Measurements from ENCODE around the gene ESYT3. TPM values are rescaled to one million over a fixed set of nuclear protein-coding genes. Genes with fewer than 3 reads are reported as not detected.
A peak's percentile ranks its signal among the peaks of the same experiment; 100 is the strongest.

Gene ESYT3
- total RNA-seq, 1 experiment from 2014 or later = 6.3 TPM

- Histone ChIP-seq H3K27me3 (ENCODE audit: insufficient read depth, low read length) (no peaks in the 10 kb centered on the region), H3K14ac (ENCODE audit: insufficient read depth, low read length) (peak overlapping the region; percentile 17; the same call in 1 of the 2 replicates), H3K27ac (ENCODE audit: insufficient read length, low read depth, low read length) (no peak overlapping the region), H4K91ac (ENCODE audit: insufficient read length, low read depth, low read length) (peak overlapping the region; percentile 27), H3K23ac (ENCODE audit: insufficient read length, low read depth, low read length) (no peak overlapping the region), H4K5ac (ENCODE audit: insufficient read length, low read depth, low read length) (no peak overlapping the region), H3K9me3 (ENCODE audit: control insufficient read depth, low read depth, low read length) (no peaks in the 10 kb centered on the region), H2BK120ac (ENCODE audit: low read depth, low read length, poor library complexity, severe bottlenecking) (no peak overlapping the region), H2AK5ac (ENCODE audit: insufficient read length, low read length) (no peak overlapping the region), H3K18ac (ENCODE audit: insufficient read length, low read depth, low read length) (no peak overlapping the region), H3K79me2 (ENCODE audit: insufficient read depth, low read length) (no peaks in the 10 kb centered on the region), H4K8ac (replicated peaks; ENCODE audit: insufficient read length, low read depth, low read length) (no peak overlapping the region), H4K20me1 (ENCODE audit: control insufficient read depth, insufficient read depth, insufficient read length) (no peaks in the 10 kb centered on the region), H3K79me1 (ENCODE audit: insufficient read depth, low read depth, low read length, poor library complexity, severe bottlenecking) (no peaks in the 10 kb centered on the region), H3K9ac (ENCODE audit: extremely low read depth, insufficient read length, low read length) (no peak overlapping the region), H2BK15ac (ENCODE audit: low read depth, low read length) (no peak overlapping the region), H2BK20ac (ENCODE audit: low read depth, low read length, poor library complexity, severe bottlenecking) (no peak overlapping the region), H3K23me2 (ENCODE audit: insufficient read length, low read depth, low read length, poor library complexity, severe bottlenecking) (peaks cover 3% of the 10 kb centered on the region), H3K56ac (ENCODE audit: insufficient read length, low read depth, low read length) (no peak overlapping the region), H3K4ac (ENCODE audit: low read depth, low read length) (no peak overlapping the region), H2BK5ac (ENCODE audit: insufficient read length, low read length) (no peak overlapping the region), H2AFZ (ENCODE audit: low read length) (no peak overlapping the region), H3T11ph (ENCODE audit: low read length) (no peak overlapping the region), H3K4me1 (ENCODE audit: insufficient read depth, low read length) (no peaks in the 10 kb centered on the region; the same call in 1 of the 2 replicates), H3K4me2 (ENCODE audit: insufficient read depth, insufficient read length, low read length) (no peak overlapping the region), H2BK12ac (ENCODE audit: insufficient read length, low read depth, low read length) (no peak overlapping the region)
- Mint-ChIP-seq H3K4me3 (no peak overlapping the region), H3K27ac (no peak overlapping the region; a peak in 1 of 7 replicates), H3K36me3 (ENCODE audit: insufficient read depth in 1 of 3, low read depth in 3 of 3) (peaks cover 6 to 18% (median 6%) of the 10 kb centered on the region in 3 experiments), H3K9me3 (no peaks in the 10 kb centered on the region), H3K27me3 (ENCODE audit: low read depth) (peaks cover 1% of the 10 kb centered on the region; the same call in 1 of the 2 replicates), H3K4me1 (peaks cover 20 to 35% of the 10 kb centered on the region in 2 experiments)
- no CpG with 5 or more reads among the region's 4 CpGs for WGBS (ENCODE audit: extremely low coverage, insufficient read length, low lambda C conversion rate)
- DNase-seq = peak; percentile 19
- TF ChIP-seq CTCF (conservative IDR thresholded peaks at IDR 0.05) = no peak
Measured at GRCh38 chr3:138397983-138398382, 36.4 kb upstream of the ESYT3 start.
